GM12874 (cell line): Measurements from ENCODE around the gene CARNS1.

Experiments used
- TF ChIP-seq, protein P1 (sequence below): IDR thresholded peaks from 2 replicates; pipeline ENCODE4 v1.5.1; 2011; ENCODE audit warnings: low read depth, mild to moderate bottlenecking, control low read depth, low read length, moderate library complexity; ENCODE audit not compliant: insufficient read depth

The CARNS1 gene

DNA sequence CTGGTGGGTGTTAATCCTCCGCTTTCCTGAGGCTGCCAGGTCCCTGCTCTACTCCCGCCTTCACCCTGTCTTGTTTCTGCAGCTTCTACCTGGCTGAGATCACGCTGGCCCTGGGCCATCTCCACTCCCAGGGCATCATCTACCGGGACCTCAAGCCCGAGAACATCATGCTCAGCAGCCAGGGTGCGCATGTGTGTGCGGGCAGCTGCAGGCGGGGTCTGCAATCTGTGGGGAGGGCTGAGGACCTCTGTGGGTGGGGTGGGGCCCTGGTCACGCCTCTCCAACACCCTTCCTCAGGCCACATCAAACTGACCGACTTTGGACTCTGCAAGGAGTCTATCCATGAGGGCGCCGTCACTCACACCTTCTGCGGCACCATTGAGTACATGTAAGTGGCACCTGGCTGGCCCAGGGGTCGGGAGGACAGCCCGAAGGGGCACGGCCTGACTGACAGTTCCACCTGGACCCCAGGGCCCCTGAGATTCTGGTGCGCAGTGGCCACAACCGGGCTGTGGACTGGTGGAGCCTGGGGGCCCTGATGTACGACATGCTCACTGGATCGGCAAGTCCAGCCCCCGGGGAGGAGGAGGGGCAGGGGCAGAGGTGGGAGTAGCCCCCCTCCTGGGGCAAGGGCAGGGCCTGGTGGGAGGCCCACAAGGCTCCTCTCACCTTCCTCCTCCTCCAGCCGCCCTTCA is 17.3 kb downstream of the CARNS1 start:
- TF ChIP-seq, protein P1, sequence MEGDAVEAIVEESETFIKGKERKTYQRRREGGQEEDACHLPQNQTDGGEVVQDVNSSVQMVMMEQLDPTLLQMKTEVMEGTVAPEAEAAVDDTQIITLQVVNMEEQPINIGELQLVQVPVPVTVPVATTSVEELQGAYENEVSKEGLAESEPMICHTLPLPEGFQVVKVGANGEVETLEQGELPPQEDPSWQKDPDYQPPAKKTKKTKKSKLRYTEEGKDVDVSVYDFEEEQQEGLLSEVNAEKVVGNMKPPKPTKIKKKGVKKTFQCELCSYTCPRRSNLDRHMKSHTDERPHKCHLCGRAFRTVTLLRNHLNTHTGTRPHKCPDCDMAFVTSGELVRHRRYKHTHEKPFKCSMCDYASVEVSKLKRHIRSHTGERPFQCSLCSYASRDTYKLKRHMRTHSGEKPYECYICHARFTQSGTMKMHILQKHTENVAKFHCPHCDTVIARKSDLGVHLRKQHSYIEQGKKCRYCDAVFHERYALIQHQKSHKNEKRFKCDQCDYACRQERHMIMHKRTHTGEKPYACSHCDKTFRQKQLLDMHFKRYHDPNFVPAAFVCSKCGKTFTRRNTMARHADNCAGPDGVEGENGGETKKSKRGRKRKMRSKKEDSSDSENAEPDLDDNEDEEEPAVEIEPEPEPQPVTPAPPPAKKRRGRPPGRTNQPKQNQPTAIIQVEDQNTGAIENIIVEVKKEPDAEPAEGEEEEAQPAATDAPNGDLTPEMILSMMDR = no peak

DNA sequence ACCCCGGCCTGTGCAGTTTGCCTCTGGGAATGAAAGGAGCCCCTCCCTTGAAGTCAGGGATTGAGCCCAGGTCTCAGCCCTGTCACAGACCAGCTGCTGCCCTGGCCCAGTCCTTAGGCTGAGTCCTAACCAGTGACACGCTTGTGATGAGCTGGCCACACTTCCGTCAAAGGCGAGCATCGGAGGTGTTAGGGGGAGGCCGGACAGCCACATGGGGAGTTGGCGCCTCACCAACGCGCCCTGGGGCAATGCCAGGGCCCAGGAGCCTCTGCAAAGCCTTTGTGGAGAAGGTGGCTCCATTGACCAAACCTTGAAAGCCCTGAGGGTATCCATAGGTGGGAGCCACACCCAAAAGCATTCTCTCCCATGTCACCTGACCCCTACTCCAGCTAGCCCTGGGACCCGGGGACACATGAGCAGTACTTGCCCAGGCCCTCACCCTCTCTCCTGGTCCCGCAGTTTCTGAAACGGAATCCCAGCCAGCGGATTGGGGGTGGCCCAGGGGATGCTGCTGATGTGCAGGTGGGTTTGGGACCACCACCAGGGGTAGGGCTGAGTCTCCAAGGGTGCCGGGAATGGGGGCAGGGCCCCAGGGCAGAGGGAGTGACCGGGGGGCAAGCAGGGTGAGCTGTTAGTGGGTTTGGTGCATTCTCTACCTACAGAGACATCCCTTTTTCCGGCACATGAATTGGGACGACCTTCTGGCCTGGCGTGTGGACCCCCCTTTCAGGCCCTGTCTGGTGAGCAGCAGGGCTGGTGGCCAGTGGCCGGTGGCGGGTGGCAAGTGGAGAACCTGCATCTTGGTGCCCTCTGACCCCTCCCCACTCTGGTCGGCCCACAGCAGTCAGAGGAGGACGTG is 18.3 kb downstream of the CARNS1 start:
- TF ChIP-seq, protein P1 = no peak

DNA sequence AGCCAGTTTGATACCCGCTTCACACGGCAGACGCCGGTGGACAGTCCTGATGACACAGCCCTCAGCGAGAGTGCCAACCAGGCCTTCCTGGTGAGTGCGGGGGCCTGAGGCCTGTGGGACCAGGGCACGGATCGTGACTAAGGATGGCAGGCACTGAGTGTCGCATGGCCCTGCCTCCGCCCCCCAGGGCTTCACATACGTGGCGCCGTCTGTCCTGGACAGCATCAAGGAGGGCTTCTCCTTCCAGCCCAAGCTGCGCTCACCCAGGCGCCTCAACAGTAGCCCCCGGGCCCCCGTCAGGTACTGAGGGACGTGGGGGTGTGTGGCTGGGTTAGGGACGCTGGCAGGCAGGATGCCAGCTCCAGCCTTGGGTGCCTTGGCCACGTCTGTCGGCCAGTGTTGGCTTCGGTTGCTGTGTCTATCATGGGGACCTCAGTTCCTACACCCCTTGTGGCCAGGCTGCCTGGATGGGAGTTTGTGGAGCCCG is 19.0 kb downstream of the CARNS1 start:
- TF ChIP-seq, protein P1 = no peak

DNA sequence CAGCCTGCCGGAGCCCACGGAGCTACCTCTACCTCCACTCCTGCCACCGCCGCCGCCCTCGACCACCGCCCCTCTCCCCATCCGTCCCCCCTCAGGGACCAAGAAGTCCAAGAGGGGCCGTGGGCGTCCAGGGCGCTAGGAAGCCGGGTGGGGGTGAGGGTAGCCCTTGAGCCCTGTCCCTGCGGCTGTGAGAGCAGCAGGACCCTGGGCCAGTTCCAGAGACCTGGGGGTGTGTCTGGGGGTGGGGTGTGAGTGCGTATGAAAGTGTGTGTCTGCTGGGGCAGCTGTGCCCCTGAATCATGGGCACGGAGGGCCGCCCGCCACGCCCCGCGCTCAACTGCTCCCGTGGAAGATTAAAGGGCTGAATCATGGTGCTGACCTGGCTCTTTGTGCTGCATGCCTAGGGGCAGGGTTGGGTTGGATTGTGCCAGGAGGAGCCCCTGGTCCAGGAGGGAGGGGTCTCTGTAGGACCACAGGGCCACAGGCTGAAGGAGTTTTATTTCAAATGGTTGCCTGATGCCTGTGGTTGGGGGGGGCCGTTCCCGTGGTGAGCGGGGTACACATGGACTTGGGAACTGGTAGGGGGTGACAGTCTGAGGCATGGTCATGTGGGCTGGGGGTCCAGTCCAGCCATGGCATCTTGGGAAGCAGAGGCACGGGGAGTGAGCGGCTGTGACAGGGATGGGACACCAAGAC is 19.7 kb downstream of the CARNS1 start:
- TF ChIP-seq, protein P1 = no peak

DNA sequence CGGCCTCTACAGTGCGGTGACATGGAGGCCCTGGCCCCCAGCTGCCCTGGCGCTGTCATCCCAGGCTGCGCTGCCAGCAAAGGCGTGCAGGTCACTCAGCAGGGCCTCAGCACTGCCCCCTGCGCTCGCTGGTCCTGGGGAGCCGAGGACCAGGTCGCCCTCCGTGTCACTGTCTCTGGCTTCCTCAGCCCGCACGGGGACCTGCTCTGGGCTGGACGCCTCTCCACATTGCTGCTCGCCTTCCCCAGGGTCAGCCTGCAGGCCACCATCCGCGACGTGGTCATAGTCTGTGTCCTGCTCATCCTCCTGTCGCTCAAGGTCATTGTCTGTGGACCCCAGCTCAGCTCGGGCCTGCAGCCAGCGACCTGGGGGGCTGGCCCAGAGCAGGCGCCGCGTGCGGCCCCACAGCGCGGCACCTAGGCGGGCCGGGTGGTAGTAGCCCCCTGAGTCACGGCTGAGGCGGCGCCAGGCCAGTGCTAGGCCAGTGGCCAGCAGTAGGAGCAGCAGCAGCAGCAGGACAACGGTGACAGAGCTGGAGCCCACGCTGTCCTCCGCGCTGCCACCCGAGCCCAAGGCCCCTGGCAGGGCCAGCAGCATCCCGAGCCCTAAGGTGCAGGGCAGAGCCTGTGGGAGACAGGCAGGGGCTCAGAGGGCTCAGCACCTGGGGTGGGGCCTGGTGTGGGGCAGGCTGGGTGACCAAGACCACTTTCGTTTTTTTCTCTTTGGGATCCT is 20.4 kb downstream of the CARNS1 start:
- TF ChIP-seq, protein P1 = no peak

DNA sequence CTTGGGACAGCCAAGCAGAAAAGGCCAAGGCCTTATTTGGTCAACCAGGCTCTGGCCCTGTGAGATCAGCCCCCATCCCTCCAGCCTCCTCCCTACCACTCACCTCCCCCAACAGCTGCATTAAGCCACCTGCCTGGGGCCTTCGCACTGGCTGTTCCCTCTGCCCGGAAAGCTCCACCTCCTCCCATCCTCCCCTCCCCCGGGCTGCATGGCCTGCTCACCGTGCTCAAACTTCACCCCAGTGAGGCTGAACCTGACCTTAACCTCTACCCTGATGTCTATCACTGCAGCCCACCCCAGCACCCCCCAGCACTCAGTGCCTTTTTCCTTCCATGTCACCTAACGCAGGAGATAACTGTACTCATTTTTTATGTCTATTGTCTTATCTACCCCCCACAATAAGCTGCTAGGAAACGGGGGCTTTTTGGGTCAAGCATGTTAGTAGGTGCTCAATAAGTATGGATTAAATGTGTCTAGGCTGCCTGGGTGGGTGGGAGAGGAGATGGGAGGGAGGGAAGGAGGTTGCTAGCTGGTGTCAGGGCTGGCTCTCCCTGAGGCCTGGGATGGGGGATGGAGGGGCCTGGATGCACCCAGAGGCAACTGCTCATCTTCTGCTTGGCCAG is 21.1 kb downstream of the CARNS1 start:
- TF ChIP-seq, protein P1 = no peak
